Measurements from ENCODE around the gene CDCA7L. TPM values are rescaled to one million over a fixed set of nuclear protein-coding genes. Genes with fewer than 3 reads are reported as not detected.

The CDCA7L gene
- total and polyA plus RNA-seq, 10 donors, result 15.4 to 38.6 (median 30.4) TPM

GRCh38 chr7:21948887-21949540, 3.3 kb upstream of the CDCA7L start:
- Histone ChIP-seq H3K4me3 (no peak overlapping the region), H3K36me3 (no peaks in the 10 kb centered on the region), H3K27ac (no peak overlapping the region), H3K27me3 (replicated peaks in 1 of 7) (peaks cover 0 to 19% (median 9%) of the 10 kb centered on the region in 7 donors), H3K9me3 (no peaks in the 10 kb centered on the region), H3K4me1 (peaks cover 0 to 51% (median 41%) of the 10 kb centered on the region in 6 donors)
- intact Hi-C loops (cut with DNase I; ENCODE audit: low total_unique reads), result no loop called here
- no peak for TF ChIP-seq CTCF (IDR thresholded peaks at IDR 0.05 in 8 of 11, conservative IDR thresholded peaks at IDR 0.05 in 3 of 11)
- no peak for TF ChIP-seq POLR2A (IDR thresholded peaks at IDR 0.05)
- TF ChIP-seq POLR2AphosphoS5 (IDR thresholded peaks at IDR 0.05), result no peak
- DNase-seq, result no peak
- WGBS, 5 donors, result 50 to 59% (median 55%) methylated on average over 8 of the region's 8 CpGs

- Histone ChIP-seq H3K27me3 (replicated peaks in 1 of 7) (peaks cover 0 to 26% (median 9%) of the 10 kb centered on the region in 7 donors), H3K9me3 (no peaks in the 10 kb centered on the region), H3K4me1 (peaks cover 0 to 57% (median 47%) of the 10 kb centered on the region in 6 donors), H3K27ac (no peak overlapping the region), H3K4me3 (no peak overlapping the region), H3K36me3 (no peaks in the 10 kb centered on the region)
- TF ChIP-seq POLR2AphosphoS5 (IDR thresholded peaks at IDR 0.05) (no peak), POLR2A (IDR thresholded peaks at IDR 0.05) (no peak), CTCF (IDR thresholded peaks at IDR 0.05 in 8 of 11, conservative IDR thresholded peaks at IDR 0.05 in 3 of 11) (no peak)
- no peak for DNase-seq
- 47 to 62% (median 50%) methylated on average over 2 of the region's 2 CpGs for WGBS, 5 donors
- intact Hi-C loops (cut with DNase I; ENCODE audit: low total_unique reads), result no loop called here
Observed at GRCh38 chr7:21948364-21948763, 2.7 kb upstream of the CDCA7L start.

- intact Hi-C loops (cut with DNase I; ENCODE audit: low total_unique reads), result no loop called here
- Histone ChIP-seq H3K4me1 (peaks cover 0 to 61% (median 47%) of the 10 kb centered on the region in 6 donors), H3K9me3 (no peaks in the 10 kb centered on the region), H3K27ac (no peak overlapping the region), H3K36me3 (no peaks in the 10 kb centered on the region), H3K4me3 (no peak overlapping the region), H3K27me3 (replicated peaks in 1 of 7) (peaks cover 0 to 30% (median 9%) of the 10 kb centered on the region in 7 donors)
- WGBS, 5 donors, result 46 to 70% (median 67%) methylated on average over 2 of the region's 2 CpGs
- no peak for DNase-seq
- TF ChIP-seq CTCF (IDR thresholded peaks at IDR 0.05 in 8 of 11, conservative IDR thresholded peaks at IDR 0.05 in 3 of 11) (no peak), POLR2A (IDR thresholded peaks at IDR 0.05) (no peak), POLR2AphosphoS5 (IDR thresholded peaks at IDR 0.05) (no peak)
Observed at GRCh38 chr7:21947946-21948345, 2.2 kb upstream of the CDCA7L start.

GRCh38 chr7:21947056-21947455, 1.4 kb upstream of the CDCA7L start:
- Histone ChIP-seq H3K4me3 (no peak overlapping the region), H3K36me3 (no peaks in the 10 kb centered on the region), H3K27me3 (replicated peaks in 1 of 7) (peaks cover 0 to 30% (median 9%) of the 10 kb centered on the region in 7 donors), H3K27ac (no peak overlapping the region), H3K4me1 (peaks cover 0 to 70% (median 53%) of the 10 kb centered on the region in 6 donors), H3K9me3 (no peaks in the 10 kb centered on the region)
- DNase-seq, result no peak
- intact Hi-C loops (cut with DNase I; ENCODE audit: low total_unique reads), result no loop called here
- TF ChIP-seq POLR2AphosphoS5 (IDR thresholded peaks at IDR 0.05) (no peak), CTCF (IDR thresholded peaks at IDR 0.05 in 8 of 11, conservative IDR thresholded peaks at IDR 0.05 in 3 of 11) (no peak), POLR2A (IDR thresholded peaks at IDR 0.05) (no peak)
- 51 to 74% (median 66%) methylated on average over 3 of the region's 3 CpGs for WGBS, 5 donors
